ENCODE results near the gene HCK.

The HCK gene

DNA sequence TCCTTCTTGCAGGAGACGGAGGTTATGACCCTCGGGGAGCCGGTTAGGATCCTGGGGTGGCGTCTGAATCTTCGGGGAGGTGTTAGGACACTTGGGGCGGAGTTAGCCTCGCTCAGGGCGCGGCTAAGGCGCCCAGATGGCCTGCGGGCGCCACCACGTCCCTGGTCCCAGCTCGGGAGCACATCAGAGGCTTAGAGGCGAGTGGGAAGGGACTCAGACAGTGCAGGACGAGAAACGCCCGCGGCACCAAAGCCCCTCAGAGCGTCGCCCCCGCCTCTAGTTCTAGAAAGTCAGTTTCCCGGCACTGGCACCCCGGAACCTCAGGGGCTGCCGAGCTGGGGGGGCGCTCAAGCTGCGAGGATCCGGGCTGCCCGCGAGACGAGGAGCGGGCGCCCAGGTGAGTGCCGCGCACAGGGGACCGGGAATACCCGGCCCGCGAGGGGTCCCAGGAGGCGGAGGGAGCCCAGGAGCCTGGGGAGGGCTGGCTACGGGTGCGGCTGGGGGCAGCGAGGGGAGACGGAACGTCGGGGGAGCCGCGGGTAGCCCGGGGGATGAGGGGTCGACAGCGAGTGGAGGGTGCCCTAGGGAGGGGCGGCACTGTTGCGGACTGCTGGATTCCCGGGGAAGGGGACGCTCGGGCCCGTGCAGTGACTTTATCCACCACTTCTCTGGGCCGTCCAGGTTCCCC, at the start of gene HCK:
HCK (plus strand) TSS at position 153 of the 688 bp plus-strand sequence.
- Histone ChIP-seq H3K9ac (ENCODE audit: low read depth, low read length) (peak within 1 kb of the TSS; percentile 57; the same call in 1 of the 2 replicates), H3K4me1 (ENCODE audit: insufficient read depth, low read length) (no peaks in the 10 kb centered on the region), H3K9me3 (ENCODE audit: control insufficient read depth, insufficient read depth, low read length) (no peaks in the 10 kb centered on the region; the same call in 1 of the 2 replicates), H3K36me3 (ENCODE audit: insufficient read depth, low read length) (no peaks in the 10 kb centered on the region)

- no peaks in the 10 kb centered on the region for H3K9me3 ChIP-seq (ENCODE audit: control insufficient read depth, insufficient read depth, low read length)
- no peak overlapping the region for H3K9ac ChIP-seq (ENCODE audit: low read depth, low read length)
- H3K36me3 ChIP-seq (ENCODE audit: insufficient read depth, low read length), result no peaks in the 10 kb centered on the region
- H3K4me1 ChIP-seq (ENCODE audit: insufficient read depth, low read length), result peaks cover 16% of the 10 kb centered on the region
Measured at GRCh38 chr20:32003325-32003724, 48.7 kb upstream of the HCK start.

GRCh38 chr20:32004963-32005362, 47.1 kb upstream of the HCK start:
- Histone ChIP-seq H3K9me3 (ENCODE audit: control insufficient read depth, insufficient read depth, low read length) (no peaks in the 10 kb centered on the region), H3K36me3 (ENCODE audit: insufficient read depth, low read length) (no peaks in the 10 kb centered on the region), H3K9ac (ENCODE audit: low read depth, low read length) (no peak overlapping the region), H3K4me1 (ENCODE audit: insufficient read depth, low read length) (peaks cover 21% of the 10 kb centered on the region)

DNA sequence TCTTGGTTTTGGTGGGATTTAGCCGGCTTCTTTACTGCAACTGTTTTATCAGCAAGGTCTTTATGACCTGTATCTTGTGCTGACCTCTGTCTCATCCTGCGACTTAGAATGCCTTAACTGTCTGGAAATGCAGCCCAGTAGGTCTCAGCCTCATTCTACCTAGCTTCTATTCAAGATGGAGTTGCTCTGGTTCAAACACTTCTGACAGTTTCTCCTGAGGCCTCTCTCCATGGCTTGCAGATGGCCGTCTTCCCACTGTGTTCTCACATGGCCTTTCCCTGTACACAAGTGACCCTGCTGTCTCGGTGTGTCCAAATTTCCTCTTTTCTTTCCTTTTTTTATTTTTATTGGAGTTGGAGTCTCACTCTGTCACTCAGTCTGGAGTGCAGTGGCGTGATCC, 46.0 kb upstream of the HCK start:
- Histone ChIP-seq H3K9ac (ENCODE audit: low read depth, low read length) (no peak overlapping the region), H3K36me3 (ENCODE audit: insufficient read depth, low read length) (no peaks in the 10 kb centered on the region), H3K4me1 (ENCODE audit: insufficient read depth, low read length) (peaks cover 24% of the 10 kb centered on the region), H3K9me3 (ENCODE audit: control insufficient read depth, insufficient read depth, low read length) (no peaks in the 10 kb centered on the region)

- Histone ChIP-seq H3K9ac (ENCODE audit: low read depth, low read length) (no peak overlapping the region), H3K36me3 (ENCODE audit: insufficient read depth, low read length) (no peaks in the 10 kb centered on the region), H3K4me1 (ENCODE audit: insufficient read depth, low read length) (peaks cover 25% of the 10 kb centered on the region), H3K9me3 (ENCODE audit: control insufficient read depth, insufficient read depth, low read length) (no peaks in the 10 kb centered on the region)
Measured at GRCh38 chr20:32006841-32007786, 44.9 kb upstream of the HCK start.

- H3K9ac ChIP-seq (ENCODE audit: low read depth, low read length), result no peak overlapping the region
- H3K9me3 ChIP-seq (ENCODE audit: control insufficient read depth, insufficient read depth, low read length), result no peaks in the 10 kb centered on the region
- no peaks in the 10 kb centered on the region for H3K36me3 ChIP-seq (ENCODE audit: insufficient read depth, low read length)
- H3K4me1 ChIP-seq (ENCODE audit: insufficient read depth, low read length), result peaks cover 33% of the 10 kb centered on the region
Measured at GRCh38 chr20:32007787-32008616, 44.0 kb upstream of the HCK start.

GRCh38 chr20:32009564-32009963, 42.5 kb upstream of the HCK start:
- Histone ChIP-seq H3K9ac (ENCODE audit: low read depth, low read length) (no peak overlapping the region), H3K9me3 (ENCODE audit: control insufficient read depth, insufficient read depth, low read length) (no peaks in the 10 kb centered on the region), H3K4me1 (ENCODE audit: insufficient read depth, low read length) (peaks cover 33% of the 10 kb centered on the region), H3K36me3 (ENCODE audit: insufficient read depth, low read length) (no peaks in the 10 kb centered on the region)

DNA sequence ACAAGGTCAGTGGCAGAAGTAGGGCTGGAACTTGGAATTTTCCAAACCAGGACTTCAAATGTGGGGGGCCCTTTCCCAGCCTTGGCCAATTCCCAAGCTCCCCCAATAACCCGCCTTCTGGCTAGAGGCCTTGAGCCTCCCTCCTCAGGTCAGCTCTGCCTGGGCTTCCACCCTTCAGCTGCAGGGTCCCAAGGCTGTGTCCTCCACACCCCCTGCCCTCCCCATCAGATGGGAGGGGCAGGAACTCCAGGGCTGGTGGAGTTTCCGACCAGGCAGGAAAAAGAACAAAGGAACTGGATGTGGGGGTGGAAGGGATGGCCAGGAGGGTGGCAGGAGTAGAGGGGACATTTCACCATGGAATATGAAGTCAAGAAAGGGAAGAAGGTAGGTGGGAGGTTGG, 41.9 kb upstream of the HCK start, which contains the start of gene CCM2L:
CCM2L (plus strand) TSS at position 338 of the 400 bp plus-strand sequence; CDS start at position 355, 17 bp downstream.
- H3K9me3 ChIP-seq (ENCODE audit: control insufficient read depth, insufficient read depth, low read length), result no peaks in the 10 kb centered on the region
- no peak within 1 kb of the TSS; the same call in 1 of the 2 replicates for H3K9ac ChIP-seq (ENCODE audit: low read depth, low read length)
- H3K36me3 ChIP-seq (ENCODE audit: insufficient read depth, low read length), result no peaks in the 10 kb centered on the region
- peaks cover 33% of the 10 kb centered on the region for H3K4me1 ChIP-seq (ENCODE audit: insufficient read depth, low read length)

DNA sequence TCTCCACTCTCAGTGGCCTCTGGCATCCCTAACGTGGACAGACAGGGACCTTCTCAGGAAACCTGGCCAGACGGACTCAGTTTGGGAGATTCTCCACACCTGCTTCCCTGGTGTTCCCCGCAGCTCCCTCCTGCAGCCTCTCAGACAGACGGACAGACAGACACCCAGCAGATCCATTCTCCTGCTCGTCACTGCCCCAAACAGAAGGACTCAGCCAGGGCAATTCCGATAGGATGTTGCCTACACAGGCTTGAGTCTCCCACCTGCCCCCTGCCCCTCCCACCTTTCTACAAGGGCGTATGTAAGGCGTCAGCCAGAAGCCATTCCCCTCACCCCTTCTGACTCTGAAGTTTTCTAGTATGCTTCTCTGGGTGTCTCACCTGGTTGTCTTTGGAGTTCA, 41.4 kb upstream of the HCK start:
- Histone ChIP-seq H3K9ac (ENCODE audit: low read depth, low read length) (no peak overlapping the region; the same call in 1 of the 2 replicates), H3K36me3 (ENCODE audit: insufficient read depth, low read length) (no peaks in the 10 kb centered on the region), H3K9me3 (ENCODE audit: control insufficient read depth, insufficient read depth, low read length) (no peaks in the 10 kb centered on the region), H3K4me1 (ENCODE audit: insufficient read depth, low read length) (peaks cover 33% of the 10 kb centered on the region)

- H3K9ac ChIP-seq (ENCODE audit: low read depth, low read length), result no peak overlapping the region
- H3K9me3 ChIP-seq (ENCODE audit: control insufficient read depth, insufficient read depth, low read length), result no peaks in the 10 kb centered on the region
- H3K4me1 ChIP-seq (ENCODE audit: insufficient read depth, low read length), result peaks cover 29% of the 10 kb centered on the region
- H3K36me3 ChIP-seq (ENCODE audit: insufficient read depth, low read length), result no peaks in the 10 kb centered on the region
Measured at GRCh38 chr20:32012159-32012688, 39.8 kb upstream of the HCK start.

DNA sequence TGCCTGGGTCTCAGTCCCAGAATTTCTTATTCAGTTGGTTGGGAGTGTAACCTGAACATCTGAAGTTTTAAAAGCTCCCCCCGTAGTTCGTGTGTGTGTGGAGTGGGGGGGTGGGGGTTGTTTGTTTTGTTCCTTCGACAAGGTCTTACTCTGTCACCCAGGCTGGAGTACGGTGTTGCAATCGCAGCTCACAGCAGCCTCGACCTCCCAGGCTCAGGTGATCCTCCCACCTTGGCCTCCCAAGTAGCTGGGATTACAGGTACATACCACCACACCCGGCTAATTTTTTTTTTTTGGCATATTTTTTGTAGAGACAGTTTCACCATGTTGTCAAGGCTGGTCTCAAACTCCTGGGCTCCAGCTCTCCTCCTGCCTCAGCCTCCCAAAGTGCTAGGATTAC, 38.7 kb upstream of the HCK start:
- Histone ChIP-seq H3K9ac (ENCODE audit: low read depth, low read length) (no peak overlapping the region), H3K9me3 (ENCODE audit: control insufficient read depth, insufficient read depth, low read length) (no peaks in the 10 kb centered on the region), H3K36me3 (ENCODE audit: insufficient read depth, low read length) (no peaks in the 10 kb centered on the region), H3K4me1 (ENCODE audit: insufficient read depth, low read length) (peaks cover 23% of the 10 kb centered on the region)

DNA sequence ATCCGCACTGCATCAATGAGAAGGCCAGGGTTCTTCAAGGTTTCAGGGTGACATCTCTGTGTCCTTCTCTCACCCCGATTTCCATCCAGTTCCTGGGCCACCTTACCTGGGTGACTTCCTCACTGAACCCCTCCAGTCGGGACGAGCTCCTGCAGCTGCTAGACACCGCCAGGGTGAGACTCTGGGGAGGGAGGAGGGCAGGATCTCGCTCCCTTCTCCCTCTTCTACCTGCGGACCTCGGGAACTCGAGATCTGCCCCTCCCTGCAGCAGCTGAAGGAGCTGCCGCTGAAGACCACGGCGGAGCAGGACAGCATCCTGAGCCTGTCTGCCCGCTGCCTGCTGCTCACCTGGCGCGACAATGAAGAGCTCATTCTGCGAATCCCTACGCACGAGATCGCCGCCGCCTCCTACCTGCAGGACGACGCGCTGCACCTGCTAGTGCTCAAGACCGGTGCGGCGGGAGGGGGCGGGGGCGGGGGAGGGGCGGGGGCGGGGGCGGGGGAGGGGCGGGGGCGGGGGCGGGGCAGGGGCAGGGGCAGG, 34.3 kb upstream of the HCK start:
- H3K9ac ChIP-seq (ENCODE audit: low read depth, low read length), result peak overlapping the region; percentile 4; the same call in 1 of the 2 replicates
- peaks cover 12% of the 10 kb centered on the region for H3K4me1 ChIP-seq (ENCODE audit: insufficient read depth, low read length)
- H3K36me3 ChIP-seq (ENCODE audit: insufficient read depth, low read length), result no peaks in the 10 kb centered on the region
- no peaks in the 10 kb centered on the region for H3K9me3 ChIP-seq (ENCODE audit: control insufficient read depth, insufficient read depth, low read length)

DNA sequence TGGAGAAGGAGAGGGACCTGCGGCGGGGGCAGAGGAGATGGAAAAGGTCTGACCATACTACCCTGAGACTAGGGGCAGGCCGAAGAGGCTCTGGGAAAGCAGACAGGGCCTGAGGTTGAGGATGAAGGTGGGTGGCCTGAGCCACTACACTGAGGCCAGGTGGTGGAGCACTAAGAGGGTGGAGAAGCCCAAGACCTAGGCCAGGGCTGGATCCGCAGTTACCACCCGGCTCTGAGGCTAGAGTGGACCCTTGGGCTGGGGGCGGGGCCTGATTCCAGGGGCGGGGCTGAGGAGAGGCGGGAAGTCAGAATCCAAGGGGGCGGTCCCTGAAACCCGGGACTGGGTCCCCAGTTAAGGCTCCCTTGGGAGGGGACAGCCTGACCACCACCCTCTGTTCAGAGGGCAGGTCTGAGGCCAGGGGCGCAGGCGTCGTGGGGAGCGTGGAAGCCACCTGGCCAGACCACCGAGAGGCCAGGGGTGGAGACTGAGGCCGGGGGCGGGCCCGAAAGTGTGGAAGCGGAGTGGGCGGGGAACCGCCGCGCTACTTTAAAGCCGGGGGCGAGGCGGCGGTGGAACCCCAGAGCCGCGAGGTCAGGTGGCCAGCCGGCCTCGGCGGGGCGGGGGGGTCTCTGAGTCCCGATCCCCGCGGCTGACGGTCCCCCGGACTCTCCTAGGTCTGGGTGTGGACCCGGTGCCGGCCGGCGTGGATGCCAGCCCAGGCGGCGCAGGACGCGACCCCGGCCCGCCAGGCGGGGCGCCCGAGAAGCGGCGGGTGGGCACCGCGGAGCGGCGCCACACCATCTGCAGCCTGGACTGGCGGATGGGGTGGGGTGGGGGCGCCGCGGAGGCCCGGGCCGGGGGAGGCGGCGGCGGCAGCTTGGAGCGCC, 33.5 kb upstream of the HCK start:
- Histone ChIP-seq H3K4me1 (ENCODE audit: insufficient read depth, low read length) (peaks cover 11% of the 10 kb centered on the region), H3K9ac (ENCODE audit: low read depth, low read length) (peak overlapping the region; percentile 74), H3K9me3 (ENCODE audit: control insufficient read depth, insufficient read depth, low read length) (no peaks in the 10 kb centered on the region), H3K36me3 (ENCODE audit: insufficient read depth, low read length) (no peaks in the 10 kb centered on the region)
